T-helper 9 cell (primary cell): ENCODE measurements around the gene ZDHHC4.
"Not testable (repeated sequence)": the region's sequence is repeated elsewhere in the genome, so short reads cannot be mapped to it uniquely, and the experiment has no call there.

Experiments
- DNase-seq: peaks from one replicate; pipeline ENCODE4 v3.0.0-alpha.2; 2020

ZDHHC4 gene

GRCh38 chr7:6607651-6608051 lies 30.4 kb downstream of the ZDHHC4 start:
- DNase-seq: no peak

GRCh38 chr7:6608081-6608480 lies 30.8 kb downstream of the ZDHHC4 start:
- DNase-seq: no peak

GRCh38 chr7:6608794-6609193 lies 31.5 kb downstream of the ZDHHC4 start:
- DNase-seq: no peak

- no peak for DNase-seq
Measured at GRCh38 chr7:6612819-6613218, 35.6 kb downstream of the ZDHHC4 start.

- no peak for DNase-seq
Measured at GRCh38 chr7:6613706-6614105, 36.5 kb downstream of the ZDHHC4 start.

- no peak for DNase-seq
Measured at GRCh38 chr7:6614953-6615722, 37.9 kb downstream of the ZDHHC4 start, which contains the start of gene ZNF853. Gene ZNF853 (plus strand): TSS chr7:6615610. CDS start chr7:6616175, 565 bp downstream.

- no peak for DNase-seq
Measured at GRCh38 chr7:6615723-6616555, 38.7 kb downstream of the ZDHHC4 start.

GRCh38 chr7:6616854-6617643 lies 39.8 kb downstream of the ZDHHC4 start:
- DNase-seq: no peak

GRCh38 chr7:6618621-6619020 lies 41.4 kb downstream of the ZDHHC4 start:
- no peak for DNase-seq

- no peak for DNase-seq
Measured at GRCh38 chr7:6619961-6620360, 42.7 kb downstream of the ZDHHC4 start.

- DNase-seq: no peak
Measured at GRCh38 chr7:6621195-6622133, 44.2 kb downstream of the ZDHHC4 start.

GRCh38 chr7:6622134-6622710 lies 45.0 kb downstream of the ZDHHC4 start:
- DNase-seq: no peak

GRCh38 chr7:6623589-6624245 lies 46.5 kb downstream of the ZDHHC4 start:
- DNase-seq: no peak

GRCh38 chr7:6624246-6624611 lies 47.0 kb downstream of the ZDHHC4 start:
- DNase-seq: no peak

- no peak for DNase-seq
Measured at GRCh38 chr7:6628045-6628444, 50.8 kb downstream of the ZDHHC4 start.

GRCh38 chr7:6630007-6630849 lies 53.0 kb downstream of the ZDHHC4 start:
- no peak for DNase-seq

GRCh38 chr7:6631605-6632004 lies 54.4 kb downstream of the ZDHHC4 start:
- DNase-seq: no peak

GRCh38 chr7:6634021-6634420 lies 56.8 kb downstream of the ZDHHC4 start:
- no peak for DNase-seq

GRCh38 chr7:6634971-6635370 lies 57.7 kb downstream of the ZDHHC4 start:
- DNase-seq: not testable (repeated sequence)
